LHCN-M2 (cell line): ENCODE results near the gene H2BW1. TPM values are rescaled to one million over a fixed set of nuclear protein-coding genes. Genes with fewer than 3 reads are reported as not detected.
"Not testable (repeated sequence)": the region's sequence is repeated elsewhere in the genome, so short reads cannot be mapped to it uniquely, and the experiment has no call there.

Experiments used
- DNase-seq: peaks from one replicate; pipeline ENCODE4 v3.0.0-alpha.2; 2012; ENCODE audit warnings: low read depth
- polyA plus RNA-seq: library from polyadenylated mRNA; unstranded; fragments of >200 nt; gene quantifications from one replicate; pipeline ENCODE4 v1.2.1, GENCODE V29; 2012; ENCODE audit warnings: missing spikeins
- total RNA-seq: library from RNA; depleted of rRNA; stranded (reverse); fragments of >200 nt; gene quantifications from 2 replicates; pipeline ENCODE4 v1.2.3, GENCODE V29; 2014; rRNA removed

H2BW1 gene, protein sequence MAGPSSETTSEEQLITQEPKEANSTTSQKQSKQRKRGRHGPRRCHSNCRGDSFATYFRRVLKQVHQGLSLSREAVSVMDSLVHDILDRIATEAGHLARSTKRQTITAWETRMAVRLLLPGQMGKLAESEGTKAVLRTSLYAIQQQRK
- not detected in 2 replicates for total RNA-seq
- polyA plus RNA-seq = not detected

- no peak for DNase-seq
These were observed at the start of gene H2BW1 for GRCh38 chrX:104013606-104014005. TSS of gene H2BW1 (minus strand) at chrX:104013708. CDS start at chrX:104013576, 132 bp downstream.

- not testable (repeated sequence) for DNase-seq
These were observed 49.1 kb upstream of the H2BW1 start for GRCh38 chrX:104062636-104063035.

DNA sequence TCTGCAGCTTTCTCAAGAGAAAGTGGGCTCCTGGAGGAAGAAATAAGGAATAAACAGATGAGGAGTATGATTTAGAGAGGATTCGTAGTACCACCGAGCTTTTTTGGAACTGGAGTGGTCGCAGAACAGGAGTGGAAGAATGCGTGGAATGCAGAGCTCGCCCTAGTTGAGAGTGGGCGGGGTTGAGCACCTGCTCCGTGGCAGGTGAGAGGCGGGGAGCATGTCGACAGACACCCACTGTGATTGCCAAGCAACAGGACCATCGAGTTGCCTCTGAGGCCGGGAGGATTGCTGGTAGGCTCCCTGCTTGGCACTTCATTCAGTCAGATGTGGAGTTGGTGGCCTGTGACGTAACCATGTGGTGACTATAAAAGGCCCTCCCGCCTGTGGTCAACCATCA is 41.4 kb upstream of the H2BW1 start:
- DNase-seq = not testable (repeated sequence)

- DNase-seq = no peak
These were observed 33.7 kb upstream of the H2BW1 start for GRCh38 chrX:104047171-104047570.

DNA sequence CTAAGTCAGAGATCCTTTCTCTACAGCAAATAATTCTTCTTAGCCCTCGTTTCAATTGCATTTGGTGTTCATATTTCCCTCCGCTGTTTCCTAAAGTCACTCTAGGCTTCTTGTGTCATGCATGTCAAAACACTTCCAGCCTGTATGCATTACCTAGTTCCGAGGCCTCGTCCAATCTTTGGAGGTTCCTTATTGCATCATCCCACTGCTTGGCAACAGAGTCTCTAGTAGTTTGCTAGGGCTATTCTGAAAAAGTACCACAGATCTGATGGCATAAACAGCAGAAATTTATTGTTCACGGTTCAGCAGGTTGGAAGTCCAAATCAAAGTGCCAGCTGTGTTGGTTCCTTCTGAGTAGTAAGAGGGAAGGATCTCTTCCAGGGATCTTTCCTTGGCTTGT is 32.1 kb upstream of the H2BW1 start:
- no peak for DNase-seq

DNA sequence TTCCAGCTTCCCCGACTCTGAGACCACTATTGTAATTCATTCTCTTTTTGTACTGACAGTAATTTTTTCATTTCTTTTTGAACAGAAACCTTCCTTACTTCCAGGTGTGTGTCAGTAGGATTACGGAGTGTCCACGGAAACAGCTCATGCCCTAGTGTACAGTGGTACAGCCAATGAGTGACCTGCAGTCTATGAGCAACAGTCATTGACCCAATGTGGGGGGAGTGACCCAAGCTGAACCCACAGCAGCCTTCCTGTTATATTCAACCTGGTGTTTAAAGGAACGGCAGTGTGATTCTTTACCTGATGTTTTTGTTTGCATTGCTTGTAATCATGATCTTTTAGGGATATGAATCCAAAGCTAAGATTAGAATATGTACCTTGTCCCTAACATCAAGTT is 27.5 kb upstream of the H2BW1 start:
- no peak for DNase-seq

GRCh38 chrX:104039689-104040505 is 26.4 kb upstream of the H2BW1 start, which contains the start of gene H2BW2:
TSS of gene H2BW2 (plus strand) at chrX:104039956. CDS start at chrX:104039995, 39 bp downstream.
- DNase-seq = no peak

GRCh38 chrX:104018126-104018525 is 4.6 kb upstream of the H2BW1 start:
- DNase-seq = peak; percentile 8

GRCh38 chrX:104015576-104015975 is 2.1 kb upstream of the H2BW1 start:
- DNase-seq = not testable (repeated sequence)

GRCh38 chrX:104013158-104013557 is 350 bp downstream of the H2BW1 start:
- DNase-seq = no peak

DNA sequence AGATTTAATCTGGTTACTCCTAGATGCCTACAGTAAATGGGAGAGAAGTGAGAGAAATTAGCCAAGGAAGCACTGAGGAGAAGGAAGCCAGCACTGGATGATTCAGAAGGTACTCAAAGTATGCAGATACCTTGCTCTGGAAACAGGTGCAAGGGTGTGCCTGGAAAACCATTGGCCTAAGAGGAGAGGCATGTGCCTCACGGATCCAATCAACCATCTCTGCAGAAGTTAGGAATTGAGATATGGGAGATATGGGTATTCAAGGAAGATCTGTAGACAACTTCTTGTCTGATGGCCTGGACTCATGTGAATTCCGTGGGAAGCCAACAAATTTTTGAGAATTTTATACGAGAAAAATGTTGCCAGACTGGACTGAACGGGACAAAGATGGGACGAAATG is 4.7 kb downstream of the H2BW1 start:
- no peak for DNase-seq

- no peak for DNase-seq
These were observed 14.3 kb downstream of the H2BW1 start for GRCh38 chrX:103999234-103999633.

- not testable (repeated sequence) for DNase-seq
These were observed 30.0 kb downstream of the H2BW1 start for GRCh38 chrX:103983508-103983907.

DNA sequence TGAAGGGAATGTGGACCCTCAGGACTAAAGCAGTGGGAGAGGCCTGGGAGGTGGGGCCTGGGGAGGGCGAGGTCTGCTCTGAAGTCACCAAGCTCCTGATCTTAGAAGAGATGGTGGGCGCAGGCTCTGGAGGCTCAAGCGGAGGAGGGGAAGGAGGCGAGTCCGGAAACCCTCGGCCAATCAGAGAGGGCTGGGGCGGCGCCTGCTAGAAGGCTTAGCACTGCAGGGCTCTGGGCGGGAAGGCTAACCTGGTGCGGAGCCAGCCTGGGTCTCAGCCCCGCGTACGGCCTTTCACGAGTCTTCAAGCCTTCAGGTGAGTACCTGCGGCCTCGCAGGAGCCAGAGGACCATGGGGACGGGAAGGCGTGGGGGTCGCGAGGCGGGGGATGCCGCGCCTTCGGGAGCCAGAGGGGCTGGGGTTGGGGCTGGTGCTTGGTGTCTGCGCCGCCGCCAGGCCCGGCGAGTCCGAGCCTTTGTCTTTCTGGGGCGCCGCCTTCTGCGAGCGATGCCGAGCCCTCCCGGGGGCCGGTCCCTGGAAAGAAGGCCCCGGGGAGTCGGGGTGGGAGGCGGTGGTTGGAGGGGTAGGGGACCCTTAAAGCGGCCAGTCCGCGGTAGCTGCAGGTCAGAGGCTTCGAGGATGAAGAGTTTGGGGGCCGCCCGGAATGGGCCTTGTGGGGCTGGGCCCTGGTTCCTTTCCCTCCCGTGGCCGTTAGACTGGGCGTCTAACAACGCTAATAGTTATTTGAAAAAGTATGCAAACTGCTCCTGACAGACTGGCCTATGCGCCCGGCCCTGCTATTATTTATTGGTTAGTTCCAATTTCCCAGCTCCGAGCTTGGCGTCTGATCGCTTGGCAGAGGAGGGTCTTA is 50.9 kb downstream of the H2BW1 start, which contains the start of gene TMSB15B:
Gene TMSB15B (plus strand): TSS at position 217 of the 868 bp plus-strand sequence.
- not testable (repeated sequence) for DNase-seq

Other genes starting within 250 kb of the H2BW1 start
- 0.17 TPM in 1 of 2 replicates, not detected in the other for gene PLP1, start 236.9 kb downstream of the H2BW1 start, total RNA-seq
- under 0.01 and 0.13 TPM in 2 replicates for gene RAB9B, start 181.5 kb downstream of the H2BW1 start, total RNA-seq
- 6.8 and 8.1 TPM in 2 replicates for gene TMSB15B, start 51.1 kb downstream of the H2BW1 start, total RNA-seq
- gene H2BW2, start 26.2 kb upstream of the H2BW1 start, total RNA-seq = not detected in 2 replicates
- gene TMSB15C, start 62.5 kb upstream of the H2BW1 start, total RNA-seq = 3.2 and 4.7 TPM in 2 replicates
- gene ZCCHC18, start 98.8 kb upstream of the H2BW1 start, total RNA-seq = 0.64 TPM in 1 of 2 replicates, not detected in the other
- 5.6 and 5.9 TPM in 2 replicates for gene SLC25A53, start 143.3 kb upstream of the H2BW1 start, total RNA-seq
- gene FAM199X, start 152.7 kb upstream of the H2BW1 start, total RNA-seq = 20.6 and 22.5 TPM in 2 replicates
- gene ESX1, start 241.2 kb upstream of the H2BW1 start, total RNA-seq = not detected in 2 replicates